Activated CD4-positive, alpha-beta T cell treated with anti-CD3 and anti-CD28 coated beads, Interleukin-2, amount 10 ng/mL, durations not matched to agents 24 days and 14 days (primary cell): Measurements from ENCODE around the gene UBE3D. TPM values are rescaled to one million over a fixed set of nuclear protein-coding genes. Genes with fewer than 3 reads are reported as not detected.
"Not testable (repeated sequence)": the region's sequence is repeated elsewhere in the genome, so short reads cannot be mapped to it uniquely, and the experiment has no call there.

ENCODE experiments used
- DNase-seq: peaks from one replicate; pipeline ENCODE4 v3.0.0; 2022
- H3K27ac Mint-ChIP-seq: one replicate; pipeline ENCODE4 v1.8.0; 2022; ENCODE audit warnings: mild to moderate bottlenecking, mixed read lengths
- H3K27me3 Mint-ChIP-seq: one replicate; pipeline ENCODE4 v1.8.0; 2022; ENCODE audit warnings: mixed read lengths
- H3K36me3 Mint-ChIP-seq: one replicate; pipeline ENCODE4 v1.8.0; 2022; ENCODE audit warnings: low read depth, mild to moderate bottlenecking, mixed read lengths
- H3K4me1 Mint-ChIP-seq: one replicate; pipeline ENCODE4 v1.8.0; 2021; ENCODE audit warnings: mixed read lengths
- H3K4me3 Mint-ChIP-seq: one replicate; pipeline ENCODE4 v1.8.0; 2022; ENCODE audit warnings: mild to moderate bottlenecking, moderate library complexity, mixed read lengths
- H3K9me3 Mint-ChIP-seq: one replicate; pipeline ENCODE4 v1.8.0; 2021; ENCODE audit warnings: mixed read lengths
- intact Hi-C: fragments of 100-400 bp; cut with micrococcal nuclease; formaldehyde crosslinking; loops from one replicate; pipeline ENCODE4 v1.15.1; 2023
- total RNA-seq: library from RNA; stranded (reverse); gene quantifications from 2 replicates; pipeline ENCODE4 v1.2.3, GENCODE V29; 2022

UBE3D gene
- total RNA-seq, 1 donor from 2014 or later = 9.3 TPM

DNA sequence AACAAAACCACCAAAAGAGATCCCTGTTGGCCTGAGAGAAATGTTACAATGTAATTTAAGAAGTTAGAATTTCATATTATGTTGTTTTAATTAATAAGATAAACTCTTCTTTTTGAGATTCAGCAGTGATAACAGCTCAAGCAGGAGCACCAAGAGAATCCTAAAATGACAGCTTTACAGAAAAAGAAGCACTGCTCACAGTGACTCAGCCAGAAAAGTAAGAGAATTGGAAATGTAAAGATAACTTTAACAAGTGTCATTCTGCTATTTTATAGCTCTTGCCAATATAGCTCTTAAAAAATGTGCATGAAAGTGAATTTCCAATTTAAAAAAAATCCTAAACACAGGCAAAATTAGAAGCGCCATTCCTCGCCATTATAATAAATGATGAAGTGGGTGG lies 111.3 kb downstream of the UBE3D start:
- intact Hi-C loops = no loop called here
- Mint-ChIP-seq H3K36me3 (peaks cover 3% of the 10 kb centered on the region), H3K9me3 (peaks cover 3% of the 10 kb centered on the region), H3K27ac (no peak overlapping the region), H3K4me1 (no peaks in the 10 kb centered on the region), H3K4me3 (no peak overlapping the region), H3K27me3 (no peaks in the 10 kb centered on the region)
- DNase-seq = no peak

DNA sequence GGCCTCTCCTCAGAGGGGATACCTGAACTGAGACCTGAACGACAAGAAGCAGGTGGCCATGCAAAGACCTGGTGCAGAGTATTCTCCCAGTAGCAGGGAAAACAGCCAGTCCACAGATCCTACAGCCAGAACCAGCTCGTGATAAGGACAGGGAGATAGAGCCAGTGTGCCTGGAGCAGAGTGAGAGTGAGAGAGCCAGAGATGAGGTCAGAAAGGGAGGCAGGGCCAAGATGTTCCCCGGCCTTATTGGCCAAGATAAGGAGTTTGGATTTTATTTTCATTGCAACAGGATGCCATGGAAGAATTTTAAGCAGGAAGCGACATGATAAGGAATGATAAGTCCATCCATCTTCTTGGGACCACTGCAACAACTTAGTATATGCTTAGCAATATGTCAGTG lies 111.8 kb downstream of the UBE3D start:
- intact Hi-C loops = no loop called here
- no peak for DNase-seq
- H3K27me3 Mint-ChIP-seq = no peaks in the 10 kb centered on the region
- H3K4me3 Mint-ChIP-seq = no peak overlapping the region
- H3K9me3 Mint-ChIP-seq = peaks cover 3% of the 10 kb centered on the region
- no peaks in the 10 kb centered on the region for H3K4me1 Mint-ChIP-seq
- no peak overlapping the region for H3K27ac Mint-ChIP-seq
- H3K36me3 Mint-ChIP-seq = peaks cover 3% of the 10 kb centered on the region

DNA sequence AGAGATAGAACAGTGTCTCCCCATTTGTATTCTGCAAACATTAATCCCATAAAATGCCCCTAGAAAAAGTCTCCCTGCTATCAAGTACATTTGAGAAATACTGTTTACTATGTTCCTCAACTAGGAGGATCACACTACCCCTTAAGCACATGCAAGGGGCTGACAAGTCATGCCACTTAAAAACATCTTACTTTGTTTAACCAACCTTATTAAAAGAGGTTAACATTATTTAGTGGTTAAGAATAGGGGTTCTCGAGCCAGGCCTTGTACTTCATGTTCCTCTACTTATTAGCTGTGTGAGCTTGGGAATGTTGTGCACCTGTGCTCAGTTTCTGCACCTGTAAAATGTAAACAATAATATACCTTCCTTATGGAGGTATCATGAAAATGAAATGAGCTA lies 113.7 kb downstream of the UBE3D start:
- Mint-ChIP-seq H3K4me1 (no peaks in the 10 kb centered on the region), H3K27me3 (no peaks in the 10 kb centered on the region), H3K27ac (no peak overlapping the region), H3K4me3 (no peak overlapping the region), H3K9me3 (peaks cover 8% of the 10 kb centered on the region), H3K36me3 (peaks cover 3% of the 10 kb centered on the region)
- no peak for DNase-seq
- intact Hi-C loops = no loop called here

DNA sequence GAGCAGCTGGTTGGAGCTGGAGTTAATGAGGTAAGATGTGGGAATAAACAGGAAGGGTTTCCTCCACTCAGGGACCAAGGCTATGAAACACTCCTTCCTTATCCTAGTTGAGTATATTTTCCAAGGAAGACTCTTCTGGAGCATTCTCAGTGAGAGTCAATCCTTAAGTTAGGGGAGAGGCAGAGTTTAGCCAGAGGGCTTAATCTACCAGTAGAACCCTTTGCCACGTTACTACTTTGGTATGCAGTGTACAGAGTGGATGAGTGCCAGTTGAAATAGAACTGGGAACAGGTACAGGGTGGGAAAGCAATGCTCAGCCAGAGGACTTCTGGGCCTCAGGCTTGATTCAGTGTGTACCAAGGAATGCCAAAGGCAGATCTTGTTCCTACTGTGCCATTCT lies 114.3 kb downstream of the UBE3D start:
- no peaks in the 10 kb centered on the region for H3K27me3 Mint-ChIP-seq
- H3K27ac Mint-ChIP-seq = no peak overlapping the region
- intact Hi-C loops = no loop called here
- DNase-seq = no peak
- peaks cover 8% of the 10 kb centered on the region for H3K9me3 Mint-ChIP-seq
- H3K4me3 Mint-ChIP-seq = no peak overlapping the region
- peaks cover 3% of the 10 kb centered on the region for H3K36me3 Mint-ChIP-seq
- H3K4me1 Mint-ChIP-seq = peaks cover 2% of the 10 kb centered on the region

DNA sequence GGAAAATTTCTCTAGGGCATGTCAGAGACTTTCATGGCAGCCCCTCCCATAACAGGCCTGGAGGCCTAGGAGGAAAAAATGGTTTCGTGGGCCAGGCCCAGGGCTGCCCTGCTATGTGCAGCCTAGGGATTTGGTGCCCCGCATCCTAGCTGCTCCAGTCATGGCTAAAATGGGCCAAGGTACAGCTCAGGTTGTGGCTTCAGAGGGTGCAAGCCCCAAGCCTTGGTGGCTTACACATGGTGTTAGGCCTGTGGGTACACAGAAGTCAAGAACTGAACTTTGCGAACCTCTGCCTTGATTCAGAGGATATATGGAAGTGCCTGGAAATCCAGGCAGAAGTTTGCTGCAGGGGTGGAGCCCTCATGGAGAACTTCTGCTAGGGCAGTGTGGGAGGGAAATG lies 134.7 kb downstream of the UBE3D start:
- H3K27me3 Mint-ChIP-seq, H3K4me1 Mint-ChIP-seq, H3K4me3 Mint-ChIP-seq, DNase-seq, H3K27ac Mint-ChIP-seq, intact Hi-C loops: not testable (repeated sequence)
- Mint-ChIP-seq H3K36me3 (peaks cover 11% of the 10 kb centered on the region), H3K9me3 (peaks cover 25% of the 10 kb centered on the region)

DNA sequence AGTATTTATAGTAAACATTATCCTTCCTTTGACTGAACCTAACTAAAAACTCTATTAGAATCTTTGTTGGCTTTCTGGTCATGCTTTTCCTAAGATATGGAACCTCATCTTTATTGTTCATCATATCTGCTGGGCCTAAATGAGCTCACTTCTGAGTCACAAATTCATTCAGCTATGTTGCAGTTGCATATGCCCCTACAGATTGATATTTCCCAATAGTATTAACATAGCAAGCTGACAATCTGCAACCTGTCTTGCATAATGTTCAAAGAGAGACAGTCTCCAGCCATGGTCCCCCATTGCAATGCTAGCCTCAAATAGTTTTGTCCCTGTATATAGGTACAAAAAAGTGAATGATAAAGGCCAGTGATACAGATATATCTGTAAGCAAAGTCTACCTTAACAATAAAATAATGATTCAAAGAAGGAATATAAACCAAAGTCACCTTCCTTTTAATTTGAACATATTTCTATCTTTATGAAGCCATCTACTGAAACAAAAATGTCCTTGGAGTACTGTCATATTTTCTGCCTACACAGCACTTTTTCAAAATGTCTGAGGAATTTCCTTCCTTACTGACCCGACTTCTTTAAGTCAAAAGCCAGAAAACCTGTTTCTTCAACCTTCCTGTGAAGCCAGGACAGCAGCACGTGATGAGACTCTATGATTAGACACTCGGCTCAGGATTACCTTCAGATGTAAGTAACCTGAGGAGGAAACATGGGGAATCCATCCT lies 140.7 kb downstream of the UBE3D start:
- intact Hi-C loops = no loop called here
- no peaks in the 10 kb centered on the region for H3K36me3 Mint-ChIP-seq
- no peak overlapping the region for H3K4me3 Mint-ChIP-seq
- H3K9me3 Mint-ChIP-seq = peaks cover 5% of the 10 kb centered on the region
- H3K27ac Mint-ChIP-seq = no peak overlapping the region
- H3K27me3 Mint-ChIP-seq = no peaks in the 10 kb centered on the region
- no peak for DNase-seq
- no peaks in the 10 kb centered on the region for H3K4me1 Mint-ChIP-seq

DNA sequence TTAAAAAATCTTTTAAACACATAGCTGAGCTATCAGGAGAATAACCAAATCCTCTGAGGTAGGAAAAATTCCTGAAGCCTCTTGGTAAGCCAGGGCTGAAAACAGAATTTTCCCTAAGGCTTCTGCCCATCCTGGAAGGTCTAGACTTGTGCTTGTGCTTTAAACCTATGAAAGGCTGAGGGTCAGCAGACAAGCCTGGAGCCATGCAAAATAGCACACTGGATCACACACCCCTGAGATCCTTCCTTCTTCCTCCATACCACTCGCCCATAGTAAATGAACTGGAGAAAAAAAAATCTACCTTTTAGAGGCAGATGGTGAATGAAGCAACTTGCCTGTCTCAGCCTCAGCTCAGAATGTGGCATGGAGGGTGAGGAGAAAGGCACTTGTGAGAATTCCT lies 144.4 kb downstream of the UBE3D start:
- no peaks in the 10 kb centered on the region for H3K27me3 Mint-ChIP-seq
- H3K4me3 Mint-ChIP-seq = no peak overlapping the region
- no peak for DNase-seq
- H3K9me3 Mint-ChIP-seq = peaks cover 5% of the 10 kb centered on the region
- H3K27ac Mint-ChIP-seq = no peak overlapping the region
- intact Hi-C loops = no loop called here
- no peaks in the 10 kb centered on the region for H3K36me3 Mint-ChIP-seq
- no peaks in the 10 kb centered on the region for H3K4me1 Mint-ChIP-seq

DNA sequence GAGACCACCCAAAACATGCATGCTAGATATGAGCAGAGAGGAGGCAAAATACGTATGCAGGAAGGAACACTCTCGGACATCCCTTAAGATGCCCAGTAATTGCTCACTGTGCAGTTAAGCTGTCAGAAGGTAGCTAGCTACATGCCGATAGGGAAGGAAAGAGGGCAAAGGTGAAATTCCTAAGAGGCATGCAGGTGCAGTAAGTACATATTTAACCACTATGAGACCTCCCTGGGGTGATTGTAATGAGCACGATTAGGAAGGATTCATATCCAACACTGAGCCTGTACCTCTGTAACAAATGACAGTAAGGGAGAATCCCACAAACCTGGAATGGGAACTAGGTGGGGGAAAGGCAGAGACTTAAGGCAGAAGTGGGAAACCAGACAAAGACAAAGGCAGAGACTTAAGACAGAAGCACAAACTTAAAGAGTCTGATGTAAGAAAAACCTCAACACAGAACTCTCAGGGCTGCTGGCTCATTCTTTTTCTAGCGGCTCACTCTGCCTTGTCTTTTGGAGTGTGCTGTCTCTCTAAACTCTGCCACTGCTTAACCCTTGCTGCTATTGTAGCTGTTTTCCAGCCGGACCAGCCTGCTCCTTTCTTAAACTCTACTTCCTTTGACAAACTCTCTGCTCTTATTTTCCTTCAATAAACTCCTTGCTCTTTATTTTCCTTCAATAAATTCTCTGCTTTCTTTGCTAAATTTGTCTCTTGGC lies 148.1 kb downstream of the UBE3D start:
- intact Hi-C loops = no loop called here
- H3K27ac Mint-ChIP-seq = no peak overlapping the region
- peaks cover 1% of the 10 kb centered on the region for H3K9me3 Mint-ChIP-seq
- H3K4me3 Mint-ChIP-seq = no peak overlapping the region
- no peaks in the 10 kb centered on the region for H3K36me3 Mint-ChIP-seq
- H3K4me1 Mint-ChIP-seq = no peaks in the 10 kb centered on the region
- DNase-seq = no peak
- no peaks in the 10 kb centered on the region for H3K27me3 Mint-ChIP-seq

DNA sequence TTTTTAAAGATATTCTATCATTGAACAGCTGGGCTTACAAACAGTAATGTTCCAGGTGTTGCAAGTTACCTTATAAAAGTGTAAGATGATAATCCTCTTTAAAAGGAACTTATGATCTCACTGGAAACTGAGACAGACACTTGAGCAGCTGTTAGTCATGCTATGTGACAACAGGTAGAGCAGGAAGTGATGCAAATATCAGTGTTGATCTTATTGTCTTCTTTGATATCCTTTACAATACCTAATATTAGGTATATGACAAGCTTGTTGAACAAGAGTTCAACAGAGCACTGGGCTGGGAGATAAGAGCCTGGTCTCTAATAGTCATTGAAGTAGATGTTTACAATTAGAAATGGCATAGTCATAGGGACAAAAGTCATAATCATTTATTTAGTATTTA lies 150.0 kb downstream of the UBE3D start:
- no peak overlapping the region for H3K4me3 Mint-ChIP-seq
- H3K27ac Mint-ChIP-seq = no peak overlapping the region
- intact Hi-C loops = no loop called here
- H3K36me3 Mint-ChIP-seq = no peaks in the 10 kb centered on the region
- H3K9me3 Mint-ChIP-seq = no peaks in the 10 kb centered on the region
- no peaks in the 10 kb centered on the region for H3K4me1 Mint-ChIP-seq
- H3K27me3 Mint-ChIP-seq = no peaks in the 10 kb centered on the region
- DNase-seq = no peak

DNA sequence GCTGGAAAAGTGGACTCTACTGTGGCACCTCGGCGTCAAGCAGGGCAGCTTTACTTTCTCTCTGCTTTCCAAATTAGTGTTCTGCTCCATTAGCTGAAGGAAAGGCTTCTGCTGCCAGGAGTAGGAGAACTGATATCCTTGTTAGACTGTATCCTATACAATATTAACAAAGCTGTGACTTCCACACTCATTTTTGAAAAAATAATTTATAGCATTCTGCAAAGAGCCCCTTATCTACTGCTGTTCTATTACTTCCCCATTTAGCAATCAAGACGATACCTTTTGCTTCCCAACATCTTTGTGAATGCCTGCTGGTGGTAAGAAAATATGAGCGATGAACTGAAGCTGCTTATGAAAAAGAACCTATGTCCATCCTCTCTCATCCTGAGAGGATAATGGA lies 151.1 kb downstream of the UBE3D start:
- Mint-ChIP-seq H3K4me1 (no peaks in the 10 kb centered on the region), H3K4me3 (no peak overlapping the region), H3K9me3 (no peaks in the 10 kb centered on the region), H3K27me3 (no peaks in the 10 kb centered on the region), H3K27ac (no peak overlapping the region), H3K36me3 (no peaks in the 10 kb centered on the region)
- intact Hi-C loops = no loop called here
- no peak for DNase-seq

DNA sequence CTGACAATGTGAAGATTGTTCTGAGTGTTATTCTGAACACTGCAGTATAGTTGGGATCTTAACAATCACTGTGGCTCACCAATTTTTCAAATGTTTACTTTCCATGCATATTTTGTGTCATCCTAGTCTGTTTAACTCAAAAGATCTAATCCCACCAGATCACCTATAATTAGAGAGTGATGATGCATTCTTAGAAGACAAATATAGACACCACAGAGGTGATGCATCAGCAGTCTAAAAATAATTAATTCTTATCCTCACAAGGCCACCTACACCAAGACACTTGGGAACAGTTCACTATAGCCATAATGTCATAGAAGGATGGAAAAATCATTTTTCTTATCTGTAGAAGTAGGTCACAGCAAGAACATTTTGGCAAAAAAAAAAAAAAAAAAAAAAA lies 154.8 kb downstream of the UBE3D start:
- no peaks in the 10 kb centered on the region for H3K9me3 Mint-ChIP-seq
- DNase-seq = no peak
- H3K4me3 Mint-ChIP-seq = no peak overlapping the region
- no peaks in the 10 kb centered on the region for H3K36me3 Mint-ChIP-seq
- H3K27ac Mint-ChIP-seq = no peak overlapping the region
- H3K4me1 Mint-ChIP-seq = no peaks in the 10 kb centered on the region
- intact Hi-C loops = no loop called here
- no peaks in the 10 kb centered on the region for H3K27me3 Mint-ChIP-seq

DNA sequence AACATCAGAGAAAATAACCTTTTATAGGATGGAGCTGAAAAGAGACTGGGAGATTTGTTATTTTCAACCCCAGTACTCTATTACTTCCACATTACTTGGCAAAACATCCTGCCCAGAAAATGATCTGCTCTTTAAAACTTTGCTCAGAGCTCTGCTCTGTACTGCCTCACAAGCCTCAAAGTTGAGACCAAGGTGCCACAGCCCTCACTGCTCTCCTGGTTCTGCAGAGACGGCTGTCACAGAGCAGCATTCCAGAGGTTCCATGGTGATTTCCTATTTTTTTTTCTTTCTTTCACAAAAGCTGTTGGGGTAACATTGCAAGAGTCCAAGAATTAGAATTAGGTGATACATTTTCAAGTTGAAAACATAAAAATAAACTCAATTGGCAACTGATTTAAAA lies 155.2 kb downstream of the UBE3D start:
- H3K36me3 Mint-ChIP-seq = no peaks in the 10 kb centered on the region
- intact Hi-C loops = no loop called here
- no peaks in the 10 kb centered on the region for H3K9me3 Mint-ChIP-seq

DNA sequence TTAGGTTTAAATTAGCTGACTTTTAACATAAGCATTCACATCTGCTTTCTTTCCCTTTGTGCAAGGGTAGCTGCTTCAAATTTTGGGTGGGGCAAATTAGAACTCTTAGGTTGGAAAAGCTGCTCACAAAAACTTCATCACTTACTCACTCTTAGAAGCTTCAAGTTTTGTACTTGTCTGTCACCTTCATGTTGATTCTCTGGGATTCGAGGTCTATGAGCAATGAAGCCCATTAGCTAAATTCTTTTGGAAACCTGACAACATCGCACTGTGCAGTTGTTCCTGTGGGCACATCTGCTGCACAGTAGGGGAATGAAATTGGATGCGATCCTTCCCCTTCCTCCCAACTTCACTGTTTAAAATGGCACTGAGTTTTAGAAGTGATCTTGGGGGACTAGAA lies 156.1 kb downstream of the UBE3D start:
- H3K36me3 Mint-ChIP-seq = no peaks in the 10 kb centered on the region
- H3K9me3 Mint-ChIP-seq = no peaks in the 10 kb centered on the region
- intact Hi-C loops = no loop called here
- H3K4me3 Mint-ChIP-seq = no peak overlapping the region
- H3K27me3 Mint-ChIP-seq = no peaks in the 10 kb centered on the region
- H3K27ac Mint-ChIP-seq = no peak overlapping the region
- no peaks in the 10 kb centered on the region for H3K4me1 Mint-ChIP-seq
- no peak for DNase-seq

More for the DNA sequence above, 155.2 kb downstream of the UBE3D start:
- DNase-seq = no peak
- no peaks in the 10 kb centered on the region for H3K27me3 Mint-ChIP-seq
- H3K4me1 Mint-ChIP-seq = no peaks in the 10 kb centered on the region
- no peak overlapping the region for H3K27ac Mint-ChIP-seq
- H3K4me3 Mint-ChIP-seq = no peak overlapping the region

DNA sequence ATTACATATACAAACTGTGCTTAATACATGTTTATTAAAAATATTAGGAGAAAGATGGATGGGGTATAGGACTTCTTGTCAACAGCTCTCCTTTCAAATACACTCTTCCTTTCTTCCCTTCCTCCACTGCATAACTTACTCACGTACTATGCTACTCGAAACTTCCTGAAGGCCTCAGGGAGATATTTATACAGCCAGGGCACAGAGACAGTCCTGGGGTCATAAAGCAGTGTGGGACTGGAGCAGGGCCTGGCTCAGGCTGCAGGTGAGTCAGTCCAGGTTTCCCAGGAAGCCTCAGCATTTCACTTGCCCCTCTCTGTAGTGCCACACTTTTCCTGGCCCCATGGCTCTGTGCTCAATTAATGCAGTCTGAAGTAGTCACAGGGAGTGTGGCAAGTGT lies 157.0 kb downstream of the UBE3D start:
- Mint-ChIP-seq H3K27ac (no peak overlapping the region), H3K27me3 (no peaks in the 10 kb centered on the region), H3K4me1 (no peaks in the 10 kb centered on the region), H3K36me3 (no peaks in the 10 kb centered on the region), H3K9me3 (no peaks in the 10 kb centered on the region), H3K4me3 (no peak overlapping the region)
- intact Hi-C loops = no loop called here
- no peak for DNase-seq

DNA sequence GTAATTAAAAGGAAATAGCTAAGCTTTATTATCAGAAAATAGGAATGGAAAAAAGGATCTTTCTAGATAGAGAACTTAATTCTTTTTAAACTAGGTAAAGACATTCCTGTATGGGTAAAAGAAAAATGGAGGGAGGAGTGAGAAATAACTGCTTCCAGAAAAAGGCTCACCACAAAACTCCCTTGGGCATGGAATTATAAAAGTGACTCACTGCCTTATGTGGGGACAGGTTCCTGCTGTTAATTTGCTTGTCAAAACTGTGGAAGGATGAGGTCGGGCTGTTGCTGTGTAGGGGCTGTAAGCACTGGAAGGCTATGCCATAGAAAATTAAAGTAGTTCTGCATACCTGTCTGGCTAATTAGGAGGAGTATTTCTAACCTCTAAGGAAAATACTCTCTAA lies 158.7 kb downstream of the UBE3D start:
- no peak overlapping the region for H3K4me3 Mint-ChIP-seq
- H3K27ac Mint-ChIP-seq = no peak overlapping the region
- no peaks in the 10 kb centered on the region for H3K9me3 Mint-ChIP-seq
- no peaks in the 10 kb centered on the region for H3K27me3 Mint-ChIP-seq
- H3K36me3 Mint-ChIP-seq = no peaks in the 10 kb centered on the region
- DNase-seq = no peak
- no peaks in the 10 kb centered on the region for H3K4me1 Mint-ChIP-seq
- intact Hi-C loops = no loop called here
